Measurements from ENCODE around the gene PON2.
"Not testable (repeated sequence)": the region's sequence is repeated elsewhere in the genome, so short reads cannot be mapped to it uniquely, and the experiment has no call there.

Gene PON2
- 4.2 to 7.0 (median 5.4) reads per million in 4 donors for total RNA-seq

- peak; percentile 3 to 60 (median 13) for DNase-seq
Observed at GRCh38 chr7:95434557-95435421, at the start of gene PON2. Gene PON2, minus strand, starts transcription at chr7:95435028. Its CDS starts 77 bp downstream, at chr7:95434951.

- DNase-seq = no peak
Observed at GRCh38 chr7:95482424-95482823, 47.6 kb upstream of the PON2 start.

- no peak for DNase-seq
Observed at GRCh38 chr7:95481271-95482165, 46.7 kb upstream of the PON2 start.

GRCh38 chr7:95479992-95480624, 45.3 kb upstream of the PON2 start:
- DNase-seq = no peak

GRCh38 chr7:95478272-95479037, 43.6 kb upstream of the PON2 start:
- DNase-seq = no peak

GRCh38 chr7:95476904-95477594, 42.2 kb upstream of the PON2 start:
- peak in 4 of 5 donors; percentile 6 to 52 (median 23) for DNase-seq

- no peak for DNase-seq
Observed at GRCh38 chr7:95476072-95476847, 41.4 kb upstream of the PON2 start.

GRCh38 chr7:95473276-95473985, 38.6 kb upstream of the PON2 start:
- DNase-seq = no peak

- DNase-seq = no peak
Observed at GRCh38 chr7:95472581-95473161, 37.8 kb upstream of the PON2 start.

GRCh38 chr7:95471071-95471470, 36.2 kb upstream of the PON2 start:
- DNase-seq = no peak

GRCh38 chr7:95470452-95470851, 35.6 kb upstream of the PON2 start:
- peak in 1 of 5 donors; percentile 17 for DNase-seq

- no peak for DNase-seq
Observed at GRCh38 chr7:95469848-95470247, 35.0 kb upstream of the PON2 start.

- no peak for DNase-seq
Observed at GRCh38 chr7:95469187-95469586, 34.4 kb upstream of the PON2 start.

GRCh38 chr7:95467912-95468607, 33.2 kb upstream of the PON2 start:
- DNase-seq = no peak

GRCh38 chr7:95460653-95461052, 25.8 kb upstream of the PON2 start:
- DNase-seq = not testable (repeated sequence)

- DNase-seq = no peak
Observed at GRCh38 chr7:95457947-95458346, 23.1 kb upstream of the PON2 start.

GRCh38 chr7:95454438-95455045, 19.7 kb upstream of the PON2 start:
- DNase-seq = no peak

GRCh38 chr7:95446618-95447017, 11.8 kb upstream of the PON2 start:
- no peak for DNase-seq

- DNase-seq = no peak
Observed at GRCh38 chr7:95444796-95445195, 10.0 kb upstream of the PON2 start.
